H1 (cell line): ENCODE data around the gene SLC22A13. TPM values are rescaled to one million over a fixed set of nuclear protein-coding genes. Genes with fewer than 3 reads are reported as not detected.

Experiments
- CTCF ChIA-PET: fragments of 300-600 bp; sonication (Branson Sonifier 250); formaldehyde crosslinking; loops from one replicate; lab custom pipeline; 2021; ENCODE audit not compliant: partially characterized antibody; lab: Charles Lee
- POLR2A ChIA-PET: fragments of 300-600 bp; sonication (Branson Sonifier 250); formaldehyde crosslinking; loops from one replicate; lab custom pipeline; 2021; ENCODE audit warnings: inconsistent platforms; ENCODE audit not compliant: partially characterized antibody; lab: Charles Lee
- DNase-seq, 2 experiments: peaks; one replicate each; pipeline versions ENCODE4 v3.0.0 to v3.0.0-alpha.2; 2010 to 2022; ENCODE audit warnings: low spot score in 2 of 2, low read depth in 1 of 2, mixed read lengths in 1 of 2
- FAIRE-seq: peaks from 2 replicates; lab custom pipeline; 2011; peaks lifted over from hg19 to GRCh38; lab: Jason Lieb, UNC
- H2AFZ ChIP-seq: 2 replicates; pipeline ENCODE4 v1.8.1; 2012; ENCODE audit warnings: low read length, inconsistent platforms
- H2AK5ac ChIP-seq: 2 replicates; pipeline ENCODE4 v1.6.1; 2013; ENCODE audit warnings: low read depth, low read length
- H2BK120ac ChIP-seq: replicated peaks from 2 replicates; pipeline ENCODE3; 2013; ENCODE audit warnings: low read depth, low read length, inconsistent platforms
- H2BK12ac ChIP-seq: 2 replicates; pipeline ENCODE4 v1.6.1; 2013; ENCODE audit warnings: low read depth, low read length
- H2BK15ac ChIP-seq: 2 replicates; pipeline ENCODE4 v1.6.1; 2013; ENCODE audit warnings: low read length
- H2BK20ac ChIP-seq: 2 replicates; pipeline ENCODE4 v1.6.1; 2013; ENCODE audit warnings: low read length
- H2BK5ac ChIP-seq: 2 replicates; pipeline ENCODE4 v1.6.1; 2013; ENCODE audit warnings: low read depth, low read length
- H3K14ac ChIP-seq: 2 replicates; pipeline ENCODE4 v1.6.1; 2013; ENCODE audit warnings: inconsistent platforms; ENCODE audit not compliant: insufficient read length
- H3K18ac ChIP-seq: 2 replicates; pipeline ENCODE4 v1.6.1; 2013; ENCODE audit warnings: low read length; ENCODE audit errors: extremely low read depth
- H3K23ac ChIP-seq: 2 replicates; pipeline ENCODE4 v1.6.1; 2013; ENCODE audit warnings: inconsistent platforms; ENCODE audit not compliant: insufficient read length
- H3K23me2 ChIP-seq: 2 replicates; pipeline ENCODE4 v1.6.1; 2013; ENCODE audit warnings: low read depth, low read length
- H3K27ac ChIP-seq: 2 replicates; pipeline ENCODE4 v1.6.1; 2011; ENCODE audit warnings: low read depth, low read length, inconsistent platforms
- H3K27me3 ChIP-seq, 4 experiments: replicated peaks in 1 of 4; 1 replicate in 1 of 4; 2 replicates in 3 of 4; pipeline versions ENCODE4 v1.6.1 to v1.8.1; 2011 to 2013; ENCODE audit warnings: low read length in 3 of 4, mild to moderate bottlenecking in 3 of 4, inconsistent platforms in 2 of 4, mixed read lengths in 2 of 4, moderate library complexity in 1 of 4; ENCODE audit not compliant: control insufficient read depth in 3 of 4, insufficient read depth in 3 of 4; ENCODE audit errors: extremely low read depth in 1 of 4
- H3K36me3 ChIP-seq, 4 experiments: 2 replicates each; pipeline versions ENCODE4 v1.6.1 to v1.8.1; 2011 to 2013; ENCODE audit warnings: mild to moderate bottlenecking in 4 of 4, low read length in 3 of 4, moderate library complexity in 2 of 4, control low read depth in 1 of 4, inconsistent platforms in 1 of 4; ENCODE audit not compliant: insufficient read depth in 4 of 4, control insufficient read depth in 2 of 4
- H3K4ac ChIP-seq: replicated peaks from 2 replicates; pipeline ENCODE3; 2013; ENCODE audit warnings: low read length, low read depth, mixed read lengths, inconsistent platforms; ENCODE audit not compliant: insufficient read length
- H3K4me1 ChIP-seq, 4 experiments: replicated peaks in 1 of 4; 1 replicate in 1 of 4; 2 replicates in 3 of 4; pipeline versions ENCODE4 v1.6.1 to v1.8.1; 2011 to 2013; ENCODE audit warnings: low read length in 3 of 4, inconsistent platforms in 2 of 4, mixed read lengths in 1 of 4; ENCODE audit not compliant: insufficient read depth in 4 of 4, control insufficient read depth in 3 of 4
- H3K4me2 ChIP-seq, 2 experiments: 2 replicates each; pipeline versions ENCODE4 v1.6.1 to v1.8.1; 2011 to 2013; ENCODE audit warnings: low read depth in 2 of 2, low read length in 2 of 2, control low read depth in 1 of 2, inconsistent platforms in 1 of 2, mild to moderate bottlenecking in 1 of 2; ENCODE audit not compliant: insufficient read depth in 1 of 2
- H3K4me3 ChIP-seq, 4 experiments: fragments of 200-600, 300-600 bp in 1 of 4; sonication (generic), shearing (Covaris generic), sonication (Bioruptor Twin) in 1 of 4; 2 replicates each; pipeline versions ENCODE4 v1.5.1 to v1.8.1; 2011 to 2016; ENCODE audit warnings: low read length in 4 of 4, low read depth in 3 of 4, control low read depth in 2 of 4, inconsistent platforms in 2 of 4, mild to moderate bottlenecking in 2 of 4, mixed read lengths in 1 of 4, moderate library complexity in 1 of 4; ENCODE audit not compliant: insufficient read depth in 2 of 4; ENCODE audit errors: extremely low read depth in 1 of 4
- H3K56ac ChIP-seq: replicated peaks from 2 replicates; pipeline ENCODE3; 2013; ENCODE audit warnings: low read depth, mild to moderate bottlenecking, mixed read lengths, low read length, inconsistent platforms; ENCODE audit not compliant: insufficient read length
- H3K79me1 ChIP-seq: 2 replicates; pipeline ENCODE4 v1.6.1; 2013; ENCODE audit warnings: low read depth, low read length, control low read depth
- H3K79me2 ChIP-seq, 2 experiments: 2 replicates each; pipeline versions ENCODE4 v1.6.1 to v1.8.1; 2012 to 2013; ENCODE audit warnings: low read length in 2 of 2, mild to moderate bottlenecking in 2 of 2, inconsistent platforms in 1 of 2; ENCODE audit not compliant: insufficient read depth in 2 of 2, control insufficient read depth in 1 of 2
- H3K9ac ChIP-seq, 4 experiments: replicated peaks in 1 of 4; 1 replicate in 1 of 4; 2 replicates in 3 of 4; pipeline versions ENCODE4 v1.6.1 to v1.8.1; 2011 to 2013; ENCODE audit warnings: low read depth in 3 of 4, low read length in 3 of 4, control low read depth in 2 of 4, mild to moderate bottlenecking in 2 of 4, moderate library complexity in 2 of 4, inconsistent platforms in 1 of 4; ENCODE audit errors: extremely low read depth in 1 of 4
- H3K9me3 ChIP-seq, 2 experiments: 2 replicates each; pipeline versions ENCODE4 v1.6.1 to v1.8.1; 2012 to 2013; ENCODE audit warnings: mild to moderate bottlenecking in 2 of 2, moderate library complexity in 2 of 2, control low read depth in 1 of 2, inconsistent platforms in 1 of 2, low read depth in 1 of 2, low read length in 1 of 2, mixed read lengths in 1 of 2; ENCODE audit not compliant: insufficient read depth in 2 of 2
- H4K20me1 ChIP-seq, 2 experiments: replicated peaks in 1 of 2; 2 replicates each; pipeline versions ENCODE3 to v1.8.1; 2011 to 2013; ENCODE audit warnings: inconsistent platforms in 2 of 2, low read length in 2 of 2, mild to moderate bottlenecking in 1 of 2; ENCODE audit not compliant: insufficient read depth in 2 of 2, control insufficient read depth in 1 of 2
- H4K5ac ChIP-seq: 2 replicates; pipeline ENCODE4 v1.6.1; 2013; ENCODE audit warnings: low read length, low read depth, mixed read lengths, inconsistent platforms; ENCODE audit not compliant: insufficient read length
- H4K8ac ChIP-seq: 2 replicates; pipeline ENCODE4 v1.8.0; 2013; ENCODE audit warnings: mild to moderate bottlenecking, moderate library complexity, low read length, inconsistent platforms; ENCODE audit not compliant: insufficient read depth; ENCODE audit errors: extremely low read depth
- H4K91ac ChIP-seq: replicated peaks from 2 replicates; pipeline ENCODE3; 2013; ENCODE audit warnings: low read length, mixed read lengths, inconsistent platforms; ENCODE audit not compliant: insufficient read length
- ATF3 ChIP-seq: IDR thresholded peaks from 2 replicates; pipeline ENCODE4 v1.6.1; 2011; ENCODE audit warnings: low read depth, mild to moderate bottlenecking, low read length; ENCODE audit not compliant: insufficient read depth
- BACH1 ChIP-seq: IDR thresholded peaks from 2 replicates; pipeline ENCODE4 v1.6.1; 2012; ENCODE audit warnings: low read length, improper control_type of control experiment
- BRCA1 ChIP-seq: IDR thresholded peaks from 2 replicates; pipeline ENCODE4 v1.6.1; 2012; ENCODE audit warnings: low read depth, low read length, improper control_type of control experiment
- CBX8 ChIP-seq: fragments of 300-800, 300-1000 bp; sonication (generic); IDR thresholded peaks from 2 replicates; pipeline ENCODE4 v1.7.1; 2016; ENCODE audit warnings: low read depth, low read length, borderline replicate concordance
- CHD2 ChIP-seq: IDR thresholded peaks from 2 replicates; pipeline ENCODE4 v1.6.1; 2012; ENCODE audit warnings: low read length, improper control_type of control experiment
- CREB1 ChIP-seq: IDR thresholded peaks from 2 replicates; pipeline ENCODE4 v1.6.1; 2012; ENCODE audit warnings: inconsistent platforms
- CTBP2 ChIP-seq: IDR thresholded peaks from 2 replicates; pipeline ENCODE4 v1.7.0; 2011; ENCODE audit warnings: borderline replicate concordance, mild to moderate bottlenecking, moderate library complexity, mixed read lengths, low read length; ENCODE audit not compliant: insufficient read depth, insufficient read length
- EGR1 ChIP-seq: IDR thresholded peaks from 2 replicates; pipeline ENCODE4 v1.6.1; 2011; ENCODE audit warnings: low read depth, low read length, borderline replicate concordance
- GTF2F1 ChIP-seq: IDR thresholded peaks from 2 replicates; pipeline ENCODE4 v1.6.1; 2012; ENCODE audit warnings: low read depth, low read length, improper control_type of control experiment, borderline replicate concordance
- HDAC6 ChIP-seq: IDR thresholded peaks from one replicate; pipeline ENCODE4 v1.7.1; 2012; ENCODE audit warnings: low read depth, mild to moderate bottlenecking, inconsistent platforms, low read length, moderate library complexity
- KDM4A ChIP-seq: IDR thresholded peaks from one replicate; pipeline ENCODE4 v1.7.1; 2012; ENCODE audit warnings: low read depth, mild to moderate bottlenecking, moderate library complexity, low read length, inconsistent platforms; ENCODE audit not compliant: severe bottlenecking
- MAFK ChIP-seq: IDR thresholded peaks from 2 replicates; pipeline ENCODE4 v1.6.1; 2012; ENCODE audit warnings: low read depth, mild to moderate bottlenecking, improper control_type of control experiment, low read length
- SIX5 ChIP-seq: IDR thresholded peaks from 2 replicates; pipeline ENCODE4 v1.6.1; 2011; ENCODE audit warnings: mild to moderate bottlenecking, low read depth, low read length
- USF2 ChIP-seq: IDR thresholded peaks from 2 replicates; pipeline ENCODE4 v1.6.1; 2011; ENCODE audit warnings: low read length, improper control_type of control experiment
- WGBS, 2 experiments: shearing (Covaris generic) in 1 of 2; methylation state at CpG; one replicate each; pipeline versions ENCODE4 v1.1.6 to v1.1.7; 2013 to 2015; ENCODE audit warnings: low lambda C conversion rate in 2 of 2, mixed read lengths in 2 of 2, inconsistent platforms in 1 of 2, low coverage in 1 of 2, missing lambda C conversion rate in 1 of 2; ENCODE audit not compliant: insufficient replicate concordance in 2 of 2, insufficient coverage in 1 of 2, insufficient read length in 1 of 2; ENCODE audit errors: extremely low coverage in 1 of 2, missing lambda C conversion rate in 1 of 2; 5-methylcytosine and 5-hydroxymethylcytosine counted together
- polyA plus RNA-seq, 7 experiments: library from polyadenylated mRNA; depleted of rRNA in 3 of 7; stranded (reverse) in 5 of 7; unstranded in 2 of 7; fragments of >200 nt in 5 of 7; fragments of 200-250 nt in 2 of 7; gene quantifications; 1 replicate in 5 of 7; 2 replicates in 1 of 7; 4 replicates in 1 of 7; pipeline versions ENCODE4 v1.2.1 to v1.2.3, GENCODE V29; 2011 to 2013; ENCODE audit warnings: missing spikeins in 2 of 7, mixed read lengths in 2 of 7
- total RNA-seq: library from RNA; stranded (reverse); fragmentation: NEBNext Ultra II Directional; extraction: Animal tissue kit (Norgen Biotek cat#: 25700); gene quantifications from 2 replicates; pipeline ENCODE4 v1.2.1, GENCODE V29; 2021

SLC22A13 gene
- total and polyA plus RNA-seq, 2 of the 8 experiments (the other 6 are each of a cell fraction or from before 2014, with no cell fraction given) = 0.05 to 0.41 TPM

- Histone ChIP-seq H3K27ac (no peak overlapping the region), H3K9me3 (no peaks in the 10 kb centered on the region; a peak in 1 of 4 replicates), H4K91ac (no peak overlapping the region), H3K4ac (no peak overlapping the region), H3K4me1 (no peaks in the 10 kb centered on the region; a peak in 1 of 7 replicates), H2BK120ac (no peak overlapping the region), H3K23ac (no peak overlapping the region), H3K56ac (no peak overlapping the region), H3K79me2 (no peaks in the 10 kb centered on the region), H2AK5ac (no peak overlapping the region), H3K18ac (no peak overlapping the region), H3K4me2 (no peak overlapping the region), H3K79me1 (no peaks in the 10 kb centered on the region), H3K27me3 (no peaks in the 10 kb centered on the region), H2AFZ (no peak overlapping the region), H3K14ac (no peak overlapping the region), H3K4me3 (no peak overlapping the region), H2BK20ac (no peak overlapping the region), H2BK5ac (no peak overlapping the region), H4K20me1 (no peaks in the 10 kb centered on the region), H4K8ac (no peak overlapping the region; the same call in 1 of the 2 replicates), H3K23me2 (no peaks in the 10 kb centered on the region; the same call in 1 of the 2 replicates), H4K5ac (no peak overlapping the region), H2BK12ac (no peak overlapping the region), H2BK15ac (no peak overlapping the region), H3K36me3 (no peaks in the 10 kb centered on the region), H3K9ac (no peak overlapping the region)
- DNase-seq = no peak
- ChIA-PET POLR2A (no interaction called here), CTCF (interaction anchor here (1.4 to 5.0 kb wide), 2 partner anchors 9 to 25 kb away, joined by 5 to 41 read pairs; partner anchors contain the start of gene SLC22A14)
- WGBS, 2 experiments = 80% methylated on average over 5 of the region's 5 CpGs; no CpG with 5 or more reads in 1 of the 2 experiments
- no peak for FAIRE-seq
- TF ChIP-seq KDM4A = no peak
- TF ChIP-seq USF2 = no peak
- no peak for TF ChIP-seq CREB1
- no peak for TF ChIP-seq MAFK
- TF ChIP-seq HDAC6 = no peak
- no peak for TF ChIP-seq CBX8
- TF ChIP-seq ATF3 = no peak
- TF ChIP-seq GTF2F1 = no peak
- no peak for TF ChIP-seq BRCA1
- TF ChIP-seq BACH1 = no peak
- no peak for TF ChIP-seq CTBP2
- no peak for TF ChIP-seq SIX5
- TF ChIP-seq EGR1 = no peak
- TF ChIP-seq CHD2 = no peak
Observed at GRCh38 chr3:38306941-38307340, 41.3 kb downstream of the SLC22A13 start.
